NCI-H2081 (cell line): ENCODE data around the gene SORCS2.

Source experiments
- DNase-seq, 2 experiments: peaks; one replicate each; lab custom pipeline; 2025; lab: John Stamatoyannopoulos, UW

Gene SORCS2

GRCh38 chr4:7780751-7781348 lies 588.5 kb downstream of the SORCS2 start:
- no peak for DNase-seq

GRCh38 chr4:7781366-7781765 lies 589.0 kb downstream of the SORCS2 start:
- DNase-seq: no peak

DNA sequence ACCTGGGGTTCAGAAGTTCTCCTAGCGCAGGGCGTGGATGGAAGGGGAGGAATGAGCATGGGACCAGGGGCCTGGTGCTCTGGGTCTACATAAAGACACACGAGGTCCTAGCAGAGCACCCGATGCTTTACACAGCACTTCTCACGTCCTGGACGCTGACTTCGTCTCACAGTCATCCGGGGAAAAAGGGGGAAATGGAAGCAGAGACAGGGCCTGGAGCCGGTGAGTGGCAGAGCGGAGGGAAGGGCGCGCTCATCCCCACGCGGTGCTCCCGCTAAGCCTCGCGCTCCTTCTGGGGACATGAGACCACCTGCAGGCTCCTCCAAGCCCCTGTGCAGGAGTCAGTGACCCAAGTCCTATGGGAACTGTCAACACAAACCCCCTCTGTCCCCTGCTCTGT lies 589.7 kb downstream of the SORCS2 start:
- DNase-seq: no peak

GRCh38 chr4:7782783-7783182 lies 590.4 kb downstream of the SORCS2 start:
- no peak for DNase-seq

GRCh38 chr4:7783541-7783940 lies 591.2 kb downstream of the SORCS2 start:
- DNase-seq: no peak

DNA sequence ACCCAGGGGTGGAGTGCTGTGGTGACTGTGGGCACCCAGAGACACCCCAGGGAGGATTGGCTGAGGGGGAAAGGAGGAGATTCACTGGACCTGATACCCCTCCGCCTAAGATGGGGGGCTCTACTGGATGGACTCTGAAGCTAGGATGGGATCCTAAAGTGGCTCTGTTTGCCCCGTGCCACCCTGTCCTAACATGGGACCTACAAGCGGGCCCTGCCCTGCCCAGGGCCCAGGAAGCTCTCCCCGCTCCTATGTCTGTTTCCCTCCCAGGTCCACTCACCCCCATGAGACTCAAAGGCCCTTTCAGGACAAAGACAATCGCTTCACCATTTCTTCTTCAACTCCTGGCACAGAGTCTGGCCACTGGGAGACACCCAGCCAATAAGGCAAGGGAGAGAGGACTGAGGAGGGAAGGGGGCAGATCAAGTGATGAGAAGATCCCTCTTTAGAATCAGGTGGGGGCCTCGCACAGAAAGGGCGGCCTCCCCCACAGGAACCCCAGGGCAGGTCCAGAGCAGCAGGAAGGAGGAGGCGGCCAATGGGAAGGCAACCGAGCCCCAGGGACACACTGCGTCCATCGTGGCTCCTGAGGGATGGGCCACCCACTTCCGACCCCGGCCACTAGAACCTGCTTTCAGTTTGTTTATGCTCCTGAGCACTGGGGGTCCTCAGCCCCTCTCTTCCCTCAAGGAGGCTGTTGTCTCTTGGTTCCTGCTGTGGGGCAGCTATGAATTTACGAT lies 592.0 kb downstream of the SORCS2 start:
- DNase-seq: no peak

- no peak for DNase-seq
Measured at GRCh38 chr4:7785017-7785416, 592.7 kb downstream of the SORCS2 start.

GRCh38 chr4:7786040-7786439 lies 593.7 kb downstream of the SORCS2 start:
- no peak for DNase-seq

DNA sequence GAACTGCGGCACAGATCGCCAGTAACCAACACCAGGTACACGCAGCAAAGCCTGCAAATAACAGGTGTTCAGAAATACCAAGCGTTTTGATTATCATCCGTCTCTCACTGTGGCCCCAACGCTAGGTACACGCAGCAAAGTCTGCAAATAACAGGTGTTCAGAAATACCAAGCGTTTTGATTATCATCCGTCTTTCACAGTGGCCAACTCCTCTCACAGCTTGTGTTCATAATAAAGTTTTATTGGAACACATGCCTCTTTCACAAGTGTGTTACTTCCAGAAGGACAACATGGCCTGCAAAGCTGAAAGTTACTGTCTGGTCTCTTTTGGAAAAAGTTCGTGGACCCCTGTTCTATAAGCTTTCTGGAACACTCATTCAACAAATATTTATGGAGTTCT lies 594.2 kb downstream of the SORCS2 start:
- no peak for DNase-seq

GRCh38 chr4:7787067-7787466 lies 594.7 kb downstream of the SORCS2 start:
- DNase-seq: no peak

DNA sequence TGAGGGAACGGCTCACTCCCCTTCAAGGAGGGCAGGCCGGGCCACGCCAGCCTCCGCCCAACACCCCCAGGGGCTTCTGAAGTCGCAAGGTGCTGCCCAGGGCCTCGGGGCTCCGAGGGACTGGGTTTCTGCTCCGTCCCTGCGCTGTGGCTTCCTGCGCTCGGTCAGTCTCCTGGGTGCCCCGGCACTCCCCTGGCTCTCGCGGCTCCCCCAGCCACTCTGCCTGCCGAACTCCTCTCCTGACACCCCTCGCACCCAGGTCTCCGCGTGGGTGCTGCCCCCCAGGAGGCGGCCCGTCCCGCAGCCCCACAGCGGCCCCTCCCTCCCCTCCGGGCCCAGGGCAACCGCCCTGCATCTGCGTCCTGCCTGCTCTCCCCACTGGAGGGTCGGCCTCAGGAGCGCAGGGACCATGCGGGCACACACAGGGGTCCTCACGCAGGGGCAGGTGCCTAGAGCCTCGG lies 595.4 kb downstream of the SORCS2 start:
- DNase-seq: no peak

DNA sequence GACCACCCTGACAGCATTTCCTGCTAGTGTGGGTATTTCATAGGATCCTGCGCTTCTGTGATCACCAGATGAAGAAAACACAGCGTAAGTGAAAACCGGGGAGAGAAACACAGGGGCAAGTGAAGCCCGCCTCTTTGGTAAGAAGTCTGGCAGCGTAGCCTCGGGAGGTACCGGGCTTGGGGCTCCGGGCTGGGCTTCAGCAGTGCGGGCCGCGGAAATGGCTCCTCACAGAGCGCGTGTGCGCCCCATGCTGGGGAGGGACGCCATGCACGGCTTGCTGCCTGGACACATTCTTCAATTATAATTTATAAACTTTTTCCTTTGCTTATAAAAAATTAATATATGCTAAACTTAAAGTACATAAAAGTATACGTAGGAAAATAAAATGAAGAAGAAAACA lies 595.9 kb downstream of the SORCS2 start:
- DNase-seq: no peak

GRCh38 chr4:7788694-7789425 lies 596.5 kb downstream of the SORCS2 start:
- no peak for DNase-seq

DNA sequence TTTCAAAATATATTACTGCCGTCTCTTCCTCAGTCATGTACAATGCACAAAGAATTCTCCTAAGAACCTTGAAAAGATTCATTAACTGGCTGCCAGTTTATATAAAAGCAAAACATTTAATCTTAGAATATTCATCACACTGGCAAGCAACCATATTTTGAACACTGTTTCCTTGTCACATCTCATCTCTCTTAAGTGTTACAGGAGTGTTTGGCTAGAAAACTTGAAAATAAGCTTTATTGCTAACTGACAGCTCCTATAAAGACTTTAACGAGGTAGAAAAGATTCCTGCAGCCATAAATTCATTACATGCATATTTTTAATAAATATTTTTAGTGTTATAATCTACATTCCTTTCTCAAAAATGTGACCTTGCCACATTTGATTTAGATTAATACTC lies 597.7 kb downstream of the SORCS2 start:
- no peak for DNase-seq

DNA sequence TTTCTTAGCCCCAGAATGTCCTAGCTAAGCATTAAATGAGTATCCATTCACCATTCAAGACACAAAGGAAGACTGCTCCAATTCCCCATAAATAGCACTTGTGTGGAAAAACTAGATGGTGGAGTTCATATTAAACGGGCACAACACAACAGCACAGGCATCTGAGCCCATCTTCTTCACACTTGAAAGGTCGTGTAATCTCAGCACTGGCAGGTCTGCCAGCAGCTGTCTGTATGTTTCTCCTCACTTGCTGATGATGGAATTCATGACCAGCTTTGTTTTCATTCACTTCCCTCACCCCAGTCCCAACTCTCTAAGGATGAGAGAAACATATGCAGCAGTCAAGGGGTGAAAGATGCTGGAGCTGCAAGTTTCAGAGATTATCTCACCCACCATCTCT lies 598.7 kb downstream of the SORCS2 start:
- DNase-seq: no peak
